IMR-90 (cell line): Measurements from ENCODE around the gene DMAC2. TPM values are rescaled to one million over a fixed set of nuclear protein-coding genes. Genes with fewer than 3 reads are reported as not detected.

Source experiments
- ATAC-seq: fragments of 200-7000 bp; cut with Tn5 transposase; 2 replicates; pipeline ENCODE4 v1.9.1; 2020; ENCODE audit warnings: low read depth, mild to moderate bottlenecking, moderate library complexity
- BruUV-seq: library from RNA; stranded (reverse); fragments of 400-500 nt; replicated peaks from 2 replicates; lab custom pipeline; 2021; lab: Mats Ljungman, UMichigan
- CTCF ChIA-PET: fragments of 300-600 bp; formaldehyde crosslinking; extraction: SDS; loops from one replicate; lab custom pipeline; 2021; ENCODE audit warnings: antibody characterized with exemption; lab: Yijun Ruan, JAX
- POLR2A ChIA-PET: fragments of 300-600 bp; sonication (Branson Sonifier 250); formaldehyde crosslinking; loops from one replicate; lab custom pipeline; 2022; ENCODE audit warnings: antibody characterized with exemption; ENCODE audit not compliant: unreplicated experiment; lab: Charles Lee
- DNase-seq: peaks from one replicate; pipeline ENCODE4 v3.0.0; 2013
- H2AFZ ChIP-seq: replicated peaks from 2 replicates; pipeline ENCODE3; 2013; ENCODE audit warnings: low read length, mild to moderate bottlenecking; ENCODE audit not compliant: poor library complexity
- H2AK5ac ChIP-seq: 2 replicates; pipeline ENCODE4 v1.6.1; 2013; ENCODE audit warnings: low read depth, low read length, inconsistent platforms
- H2AK9ac ChIP-seq: replicated peaks from 2 replicates; pipeline ENCODE3; 2013; ENCODE audit warnings: mild to moderate bottlenecking, low read depth, low read length, moderate library complexity; ENCODE audit not compliant: poor library complexity
- H2BK120ac ChIP-seq: 2 replicates; pipeline ENCODE4 v1.6.1; 2013; ENCODE audit warnings: low read depth, low read length, inconsistent platforms
- H2BK15ac ChIP-seq: 3 replicates; pipeline ENCODE4 v1.6.1; 2013; ENCODE audit warnings: low read depth, low read length, inconsistent platforms
- H2BK20ac ChIP-seq: 2 replicates; pipeline ENCODE4 v1.6.1; 2013; ENCODE audit warnings: low read depth, mild to moderate bottlenecking, inconsistent platforms, low read length, moderate library complexity
- H2BK5ac ChIP-seq: 2 replicates; pipeline ENCODE4 v1.6.1; 2013; ENCODE audit warnings: mild to moderate bottlenecking, low read depth, low read length, inconsistent platforms; ENCODE audit not compliant: poor library complexity, severe bottlenecking
- H3K14ac ChIP-seq: replicated peaks from 2 replicates; pipeline ENCODE4 v1.6.1; 2013; ENCODE audit warnings: low read depth, low read length, inconsistent platforms
- H3K18ac ChIP-seq: 2 replicates; pipeline ENCODE4 v1.6.1; 2013; ENCODE audit warnings: low read depth, low read length, control low read depth
- H3K23ac ChIP-seq: 2 replicates; pipeline ENCODE4 v1.6.1; 2013; ENCODE audit warnings: low read depth, low read length, inconsistent platforms
- H3K27ac ChIP-seq: 2 replicates; pipeline ENCODE4 v1.5.1; 2013; ENCODE audit warnings: mild to moderate bottlenecking, control low read depth, low read length; ENCODE audit not compliant: insufficient read depth
- H3K27me3 ChIP-seq: 2 replicates; pipeline ENCODE4 v1.6.1; 2013; ENCODE audit warnings: low read length; ENCODE audit not compliant: control insufficient read depth, insufficient read depth
- H3K36me3 ChIP-seq: 2 replicates; pipeline ENCODE4 v1.6.1; 2013; ENCODE audit warnings: low read length, mixed read lengths; ENCODE audit not compliant: control insufficient read depth, insufficient read depth
- H3K4ac ChIP-seq: 2 replicates; pipeline ENCODE4 v1.6.1; 2013; ENCODE audit warnings: low read depth, low read length, inconsistent platforms
- H3K4me1 ChIP-seq: 2 replicates; pipeline ENCODE4 v1.6.1; 2013; ENCODE audit warnings: low read length, mixed read lengths; ENCODE audit not compliant: control insufficient read depth, insufficient read depth
- H3K4me2 ChIP-seq: 2 replicates; pipeline ENCODE4 v1.6.1; 2013; ENCODE audit warnings: low read depth, mild to moderate bottlenecking, control low read depth, low read length, moderate library complexity
- H3K4me3 ChIP-seq: 2 replicates; pipeline ENCODE4 v1.5.1; 2013; ENCODE audit warnings: low read depth, mild to moderate bottlenecking, control low read depth, low read length, moderate library complexity; ENCODE audit not compliant: insufficient read depth
- H3K56ac ChIP-seq: 2 replicates; pipeline ENCODE4 v1.6.1; 2013; ENCODE audit warnings: low read length, inconsistent platforms; ENCODE audit not compliant: insufficient read depth; ENCODE audit errors: extremely low read depth
- H3K79me1 ChIP-seq, 2 experiments: 2 replicates each; pipeline ENCODE4 v1.6.1; 2013; ENCODE audit warnings: low read length in 2 of 2, inconsistent platforms in 1 of 2, low read depth in 1 of 2
- H3K9ac ChIP-seq: 2 replicates; pipeline ENCODE4 v1.6.1; 2013; ENCODE audit warnings: low read depth, low read length, control low read depth
- H3K9me1 ChIP-seq: 2 replicates; pipeline ENCODE4 v1.6.1; 2013; ENCODE audit warnings: low read length, inconsistent platforms; ENCODE audit not compliant: insufficient read depth
- H3K9me3 ChIP-seq: 2 replicates; pipeline ENCODE4 v1.6.1; 2013; ENCODE audit warnings: low read length; ENCODE audit not compliant: control insufficient read depth, insufficient read depth
- H4K20me1 ChIP-seq: 2 replicates; pipeline ENCODE4 v1.6.1; 2013; ENCODE audit warnings: low read length, inconsistent platforms; ENCODE audit not compliant: insufficient read depth
- H4K5ac ChIP-seq: 2 replicates; pipeline ENCODE4 v1.6.1; 2013; ENCODE audit warnings: mild to moderate bottlenecking, low read depth, low read length, control low read depth
- H4K8ac ChIP-seq, 2 experiments: 2 replicates each; pipeline ENCODE4 v1.6.1; 2013; ENCODE audit warnings: low read depth in 2 of 2, low read length in 2 of 2, control low read depth in 1 of 2, inconsistent platforms in 1 of 2
- H4K91ac ChIP-seq: 2 replicates; pipeline ENCODE4 v1.6.1; 2013; ENCODE audit warnings: low read depth, low read length, inconsistent platforms; ENCODE audit not compliant: insufficient read depth
- MAZ ChIP-seq: IDR thresholded peaks from 2 replicates; pipeline ENCODE4 v1.6.1; 2012; ENCODE audit warnings: low read depth, mild to moderate bottlenecking, low read length, improper control_type of control experiment, moderate library complexity, borderline replicate concordance
- MXI1 ChIP-seq: IDR thresholded peaks from 2 replicates; pipeline ENCODE4 v1.6.1; 2012; ENCODE audit warnings: low read depth, mild to moderate bottlenecking, low read length, moderate library complexity, borderline replicate concordance
- NFE2L2 ChIP-seq: fragments of 150-350 bp; IDR thresholded peaks from 2 replicates; pipeline ENCODE4 v1.6.1; 2016; ENCODE audit warnings: low read depth, mild to moderate bottlenecking, low read length
- POLR2A ChIP-seq: IDR thresholded peaks from 2 replicates; pipeline ENCODE4 v1.6.1; 2012; ENCODE audit warnings: mild to moderate bottlenecking, low read depth, low read length
- RFX5 ChIP-seq: IDR thresholded peaks from 2 replicates; pipeline ENCODE4 v1.8.0; 2012; ENCODE audit warnings: low read depth, mild to moderate bottlenecking, low read length, moderate library complexity
- USF2 ChIP-seq: fragments of 150-350 bp; IDR thresholded peaks from 2 replicates; pipeline ENCODE4 v1.6.1; 2017; ENCODE audit warnings: mild to moderate bottlenecking, antibody characterized with exemption, low read length, low read depth
- WGBS, 2 experiments: methylation state at CpG; one replicate each; pipeline versions ENCODE4 v1.1.5 to v1.1.7; 2013; ENCODE audit warnings: missing lambda C conversion rate in 2 of 2; ENCODE audit not compliant: insufficient read length in 1 of 2; ENCODE audit errors: extremely low coverage in 2 of 2; 5-methylcytosine and 5-hydroxymethylcytosine counted together
- dilution Hi-C: fragments of 300-500 bp; cut with HindIII; formaldehyde crosslinking; loops from one replicate; pipeline ENCODE4 v1.14.3; 2018; ENCODE audit warnings: low sequenced_read_pairs; ENCODE audit not compliant: unreplicated experiment
- in situ Hi-C: fragments of 300-500 bp; cut with MboI; formaldehyde crosslinking; loops from 3 replicates; pipeline ENCODE4 v1.14.3; 2019; ENCODE audit warnings: low sequenced_read_pairs, inconsistent platforms, mixed read lengths
- intact Hi-C: fragments of 100-400 bp; cut with micrococcal nuclease; formaldehyde crosslinking; loops from 2 replicates; pipeline ENCODE4 v1.10.0; 2022
- polyA plus RNA-seq, 3 experiments: library from polyadenylated mRNA; depleted of rRNA; stranded (reverse); fragments of >200 nt; gene quantifications; 2 replicates each; pipeline ENCODE4 v1.2.3, GENCODE V29; 2012; ENCODE audit warnings: low replicate concordance in 1 of 3
- total RNA-seq: library from RNA; depleted of rRNA; stranded (reverse); fragments of >200 nt; gene quantifications from 2 replicates; pipeline ENCODE4 v1.2.3, GENCODE V29; 2012

Gene DMAC2
- total and polyA plus RNA-seq, 2 of the 4 experiments (the other 2 are of a cell fraction), result 52.5 to 72.2 TPM

- no peak for TF ChIP-seq POLR2A
- no peak for TF ChIP-seq USF2
- TF ChIP-seq NFE2L2, result no peak
- TF ChIP-seq MXI1, result no peak
- TF ChIP-seq RFX5, result no peak
- TF ChIP-seq MAZ, result no peak
- Histone ChIP-seq H4K91ac (no peak overlapping the region), H3K18ac (no peak overlapping the region), H3K23ac (no peak overlapping the region), H3K14ac (no peak overlapping the region), H3K79me1 (no peaks in the 10 kb centered on the region; a peak in 1 of 4 replicates), H3K9me1 (no peaks in the 10 kb centered on the region; the same call in 1 of the 2 replicates), H3K36me3 (peaks cover 43% of the 10 kb centered on the region), H2AK5ac (no peak overlapping the region), H3K4ac (no peak overlapping the region), H4K8ac (no peak overlapping the region), H2AFZ (no peak overlapping the region), H4K20me1 (no peaks in the 10 kb centered on the region), H3K4me3 (no peak overlapping the region), H3K9ac (no peak overlapping the region), H2AK9ac (no peak overlapping the region), H3K27me3 (no peaks in the 10 kb centered on the region), H3K4me1 (peaks cover 4% of the 10 kb centered on the region), H3K56ac (no peak overlapping the region), H2BK20ac (no peak overlapping the region), H2BK5ac (no peak overlapping the region), H2BK120ac (no peak overlapping the region), H4K5ac (no peak overlapping the region), H3K27ac (no peak overlapping the region), H3K9me3 (no peaks in the 10 kb centered on the region), H3K4me2 (no peak overlapping the region), H2BK15ac (no peak overlapping the region)
- ChIA-PET CTCF (no interaction called here), POLR2A (no interaction called here)
- ATAC-seq (no peak), DNase-seq (no peak)
- dilution Hi-C loops (no loop called here), in situ Hi-C loops (no loop called here), intact Hi-C loops (no loop called here)
- no CpG with 5 or more reads among the region's 10 CpGs for WGBS, 2 experiments
- BruUV-seq, result no TSS peak
Measured at GRCh38 chr19:41413947-41414346, 25.8 kb downstream of the DMAC2 start.
